GM18873 (cell line): Measurements from ENCODE around the gene MCU.

Experiments used
- ATAC-seq: cut with Tn5 transposase; IDR thresholded peaks from one replicate; pipeline ENCODE4 v1.9.1; 2021; ENCODE audit warnings: mild to moderate bottlenecking, moderate library complexity, moderate number of reproducible peaks; ENCODE audit not compliant: unreplicated experiment, low FRiP score

The MCU gene

GRCh38 chr10:72828294-72828693 lies 136.4 kb downstream of the MCU start:
- ATAC-seq, result no peak

- no peak for ATAC-seq
Measured at GRCh38 chr10:72830625-72831024, 138.7 kb downstream of the MCU start.

- no peak for ATAC-seq
Measured at GRCh38 chr10:72831696-72832409, 139.9 kb downstream of the MCU start.

GRCh38 chr10:72832701-72833100 lies 140.8 kb downstream of the MCU start:
- ATAC-seq, result no peak

GRCh38 chr10:72834183-72834825 lies 142.4 kb downstream of the MCU start:
- ATAC-seq, result no peak

- no peak for ATAC-seq
Measured at GRCh38 chr10:72840319-72840718, 148.4 kb downstream of the MCU start.

GRCh38 chr10:72841487-72841886 lies 149.5 kb downstream of the MCU start:
- ATAC-seq, result no peak

- no peak for ATAC-seq
Measured at GRCh38 chr10:72842164-72842563, 150.2 kb downstream of the MCU start.

- ATAC-seq, result no peak
Measured at GRCh38 chr10:72846238-72846637, 154.3 kb downstream of the MCU start.

- no peak for ATAC-seq
Measured at GRCh38 chr10:72847681-72848080, 155.7 kb downstream of the MCU start.

- no peak for ATAC-seq
Measured at GRCh38 chr10:72850861-72851260, 158.9 kb downstream of the MCU start.

- ATAC-seq, result no peak
Measured at GRCh38 chr10:72851509-72851908, 159.6 kb downstream of the MCU start.

GRCh38 chr10:72852508-72852907 lies 160.6 kb downstream of the MCU start:
- ATAC-seq, result no peak

- ATAC-seq, result no peak
Measured at GRCh38 chr10:72855129-72855528, 163.2 kb downstream of the MCU start.

- ATAC-seq, result no peak
Measured at GRCh38 chr10:72855790-72856189, 163.8 kb downstream of the MCU start.

- ATAC-seq, result no peak
Measured at GRCh38 chr10:72858067-72858466, 166.1 kb downstream of the MCU start.

- no peak for ATAC-seq
Measured at GRCh38 chr10:72862957-72863356, 171.0 kb downstream of the MCU start.

GRCh38 chr10:72875250-72876055 lies 183.5 kb downstream of the MCU start:
- no peak for ATAC-seq

GRCh38 chr10:72879245-72879644 lies 187.3 kb downstream of the MCU start:
- no peak for ATAC-seq

- no peak for ATAC-seq
Measured at GRCh38 chr10:72881291-72881690, 189.3 kb downstream of the MCU start.

GRCh38 chr10:72883861-72884260 lies 191.9 kb downstream of the MCU start:
- ATAC-seq, result no peak
